Neural cell (in vitro differentiated cells): ENCODE data around the gene ZFP36L2. TPM values are rescaled to one million over a fixed set of nuclear protein-coding genes. Genes with fewer than 3 reads are reported as not detected.

ENCODE experiments used
- H2AFZ ChIP-seq: fragments of 200-600, 300-800 bp; sonication (generic), shearing (Covaris generic); 2 replicates; pipeline ENCODE4 v1.6.0; 2014; ENCODE audit warnings: low read depth, mild to moderate bottlenecking, antibody characterized with exemption, low read length, moderate library complexity
- H3F3A ChIP-seq: fragments of 200-600 bp; shearing (Covaris generic); 2 replicates; pipeline ENCODE4 v1.6.1; 2016; ENCODE audit warnings: mild to moderate bottlenecking, moderate library complexity, mixed read lengths, antibody characterized with exemption, low read length; ENCODE audit not compliant: insufficient read depth, poor library complexity, severe bottlenecking
- H3K27ac ChIP-seq: fragments of 200-600, 300-800 bp; sonication (generic), shearing (Covaris generic); 2 replicates; pipeline ENCODE4 v1.5.1; 2014; ENCODE audit warnings: mild to moderate bottlenecking, low read length, moderate library complexity
- H3K27me3 ChIP-seq: fragments of 300-800, 200-600 bp; sonication (generic), shearing (Covaris generic); 2 replicates; pipeline ENCODE4 v1.6.0; 2014; ENCODE audit warnings: mild to moderate bottlenecking, low read depth, low read length, moderate library complexity; ENCODE audit not compliant: insufficient read depth
- H3K36me3 ChIP-seq: fragments of 300-800, 200-600 bp; sonication (generic), shearing (Covaris generic); 2 replicates; pipeline ENCODE4 v1.5.1; 2014; ENCODE audit warnings: mild to moderate bottlenecking, antibody characterized with exemption, low read length, moderate library complexity; ENCODE audit not compliant: insufficient read depth
- H3K4me2 ChIP-seq: fragments of 300-800, 200-600 bp; sonication (generic), shearing (Covaris generic); 2 replicates; pipeline ENCODE4 v1.6.0; 2014; ENCODE audit warnings: mild to moderate bottlenecking, low read length
- H3K4me3 ChIP-seq: fragments of 300-800, 200-600 bp; sonication (generic), shearing (Covaris generic); 2 replicates; pipeline ENCODE4 v1.5.1; 2014; ENCODE audit warnings: mild to moderate bottlenecking, low read length, moderate library complexity
- H3K79me2 ChIP-seq: fragments of 200-600 bp; shearing (Covaris generic); replicated peaks from 2 replicates; pipeline ENCODE4 v1.6.0; 2014; ENCODE audit warnings: mild to moderate bottlenecking, low read length, moderate library complexity; ENCODE audit not compliant: insufficient read depth
- H3K9ac ChIP-seq: fragments of 300-800, 200-600 bp; sonication (generic), shearing (Covaris generic); 2 replicates; pipeline ENCODE4 v1.6.1; 2016; ENCODE audit warnings: mild to moderate bottlenecking, low read length, mixed read lengths
- H3K9me2 ChIP-seq: fragments of 200-600 bp; shearing (Covaris generic); 2 replicates; pipeline ENCODE4 v1.6.1; 2016; ENCODE audit warnings: mild to moderate bottlenecking, low read length, mixed read lengths; ENCODE audit not compliant: insufficient read depth
- H3K9me3 ChIP-seq: fragments of 200-600, 300-800 bp; sonication (generic), shearing (Covaris generic); 2 replicates; pipeline ENCODE4 v1.6.1; 2016; ENCODE audit warnings: mild to moderate bottlenecking, mixed run types, low read length, moderate library complexity, mixed read lengths
- H4K20me1 ChIP-seq: fragments of 200-600 bp; shearing (Covaris generic); 2 replicates; pipeline ENCODE4 v1.6.1; 2016; ENCODE audit warnings: mild to moderate bottlenecking, mixed run types; ENCODE audit not compliant: insufficient read depth
- CTCF ChIP-seq: fragments of 450-650 bp; IDR thresholded peaks from 2 replicates; pipeline ENCODE4 v1.5.1; 2014; ENCODE audit warnings: antibody characterized with exemption, mild to moderate bottlenecking, moderate library complexity; ENCODE audit not compliant: poor library complexity, severe bottlenecking
- EP300 ChIP-seq: fragments of 450-650 bp; conservative IDR thresholded peaks from 2 replicates; pipeline ENCODE4 v1.6.1; 2014; ENCODE audit warnings: antibody characterized with exemption, mild to moderate bottlenecking, moderate library complexity; ENCODE audit not compliant: poor library complexity, severe bottlenecking
- EZH2 ChIP-seq: fragments of 200-600, 300-800 bp; shearing (Covaris generic), sonication (generic); IDR thresholded peaks from 2 replicates; pipeline ENCODE4 v1.6.1; 2014; ENCODE audit warnings: antibody characterized with exemption, low read length, borderline replicate concordance, mild to moderate bottlenecking; ENCODE audit not compliant: insufficient read depth, poor library complexity, severe bottlenecking
- MXI1 ChIP-seq: fragments of 450-650 bp; conservative IDR thresholded peaks from 2 replicates; pipeline ENCODE4 v1.6.1; 2014; ENCODE audit warnings: antibody characterized with exemption, mild to moderate bottlenecking; ENCODE audit not compliant: poor library complexity, severe bottlenecking
- POLR2AphosphoS5 ChIP-seq: IDR thresholded peaks from 2 replicates; pipeline ENCODE4 v1.6.1; 2012
- RAD21 ChIP-seq: fragments of 450-650 bp; conservative IDR thresholded peaks from 2 replicates; pipeline ENCODE4 v1.6.1; 2014; ENCODE audit warnings: antibody characterized with exemption, mild to moderate bottlenecking, moderate library complexity
- REST ChIP-seq: IDR thresholded peaks from 2 replicates; pipeline ENCODE4 v1.6.1; 2012; ENCODE audit warnings: borderline replicate concordance
- SMC3 ChIP-seq: fragments of 450-650 bp; conservative IDR thresholded peaks from 2 replicates; pipeline ENCODE4 v1.6.1; 2014; ENCODE audit warnings: antibody characterized with exemption, mild to moderate bottlenecking, moderate library complexity; ENCODE audit not compliant: poor library complexity
- TAF1 ChIP-seq: IDR thresholded peaks from 2 replicates; pipeline ENCODE4 v1.6.1; 2012; ENCODE audit warnings: low read depth
- polyA plus RNA-seq: library from polyadenylated mRNA; depleted of rRNA; stranded (reverse); fragments of >200 nt; gene quantifications from 2 replicates; pipeline ENCODE4 v1.2.3, GENCODE V29; 2014

The ZFP36L2 gene
- polyA plus RNA-seq, 1 donor from 2014 or later = 0.33 TPM

GRCh38 chr2:43238813-43239212 is 12.4 kb upstream of the ZFP36L2 start:
- no peak overlapping the region for H3K4me3 ChIP-seq
- H3F3A ChIP-seq = no peaks in the 10 kb centered on the region
- H3K9me3 ChIP-seq = no peaks in the 10 kb centered on the region
- H3K9me2 ChIP-seq = no peaks in the 10 kb centered on the region
- no peaks in the 10 kb centered on the region for H3K27me3 ChIP-seq
- H3K4me2 ChIP-seq = no peak overlapping the region
- no peak overlapping the region for H3K27ac ChIP-seq
- H3K9ac ChIP-seq = no peak overlapping the region
- no peak overlapping the region for H2AFZ ChIP-seq
- no peaks in the 10 kb centered on the region for H3K79me2 ChIP-seq
- TF ChIP-seq TAF1 (no peak), REST (no peak)
- no peaks in the 10 kb centered on the region for H4K20me1 ChIP-seq
- H3K36me3 ChIP-seq = no peaks in the 10 kb centered on the region

GRCh38 chr2:43238176-43238575 is 11.8 kb upstream of the ZFP36L2 start:
- Histone ChIP-seq H3K27me3 (no peaks in the 10 kb centered on the region), H3K79me2 (no peaks in the 10 kb centered on the region), H3K4me3 (no peak overlapping the region), H3K36me3 (no peaks in the 10 kb centered on the region), H3F3A (no peaks in the 10 kb centered on the region), H3K9me2 (no peaks in the 10 kb centered on the region), H2AFZ (no peak overlapping the region), H3K27ac (no peak overlapping the region), H3K4me2 (no peak overlapping the region), H3K9ac (no peak overlapping the region), H4K20me1 (no peaks in the 10 kb centered on the region), H3K9me3 (no peaks in the 10 kb centered on the region)
- TF ChIP-seq RAD21 = no peak
- no peak for TF ChIP-seq EP300
- no peak for TF ChIP-seq EZH2
- no peak for TF ChIP-seq TAF1
- no peak for TF ChIP-seq POLR2AphosphoS5
- no peak for TF ChIP-seq SMC3
- no peak for TF ChIP-seq REST
- no peak for TF ChIP-seq MXI1
- TF ChIP-seq CTCF = no peak
